ENCODE data around the gene ERICH6B.

ERICH6B gene

GRCh38 chr13:45607931-45608330, 7.6 kb downstream of the ERICH6B start:
- no peak for TF ChIP-seq CTCF (IDR thresholded peaks at IDR 0.05; ENCODE audit: low read depth, low read length)
- no peak for DNase-seq (ENCODE audit: extremely low read depth, low read depth)

- DNase-seq (ENCODE audit: extremely low read depth, low read depth) = no peak
Observed at GRCh38 chr13:45604892-45605291, 10.6 kb downstream of the ERICH6B start.

GRCh38 chr13:45603338-45603737, 12.2 kb downstream of the ERICH6B start:
- DNase-seq (ENCODE audit: extremely low read depth, low read depth) = no peak
- no peak for TF ChIP-seq CTCF (IDR thresholded peaks at IDR 0.05; ENCODE audit: low read depth, low read length)

More at GRCh38 chr13:45604892-45605291, 10.6 kb downstream of the ERICH6B start:
- TF ChIP-seq CTCF (IDR thresholded peaks at IDR 0.05; ENCODE audit: low read depth, low read length) = no peak

- no peak for DNase-seq (ENCODE audit: extremely low read depth, low read depth)
- TF ChIP-seq CTCF (IDR thresholded peaks at IDR 0.05; ENCODE audit: low read depth, low read length) = no peak
Observed at GRCh38 chr13:45602183-45603170, 13.1 kb downstream of the ERICH6B start.

GRCh38 chr13:45601680-45602079, 13.9 kb downstream of the ERICH6B start:
- no peak for TF ChIP-seq CTCF (IDR thresholded peaks at IDR 0.05; ENCODE audit: low read depth, low read length)

GRCh38 chr13:45598597-45598996, 16.9 kb downstream of the ERICH6B start:
- no peak for TF ChIP-seq CTCF (IDR thresholded peaks at IDR 0.05; ENCODE audit: low read depth, low read length)
- DNase-seq (ENCODE audit: extremely low read depth, low read depth) = no peak

More at GRCh38 chr13:45601680-45602079, 13.9 kb downstream of the ERICH6B start:
- no peak for DNase-seq (ENCODE audit: extremely low read depth, low read depth)

GRCh38 chr13:45596800-45597475, 18.6 kb downstream of the ERICH6B start:
- DNase-seq (ENCODE audit: extremely low read depth, low read depth) = no peak
- no peak for TF ChIP-seq CTCF (IDR thresholded peaks at IDR 0.05; ENCODE audit: low read depth, low read length)
